Fibroblast of the conjunctiva (primary cell): Measurements from ENCODE around the gene GRID2.
"Not testable (repeated sequence)": the region's sequence is repeated elsewhere in the genome, so short reads cannot be mapped to it uniquely, and the experiment has no call there.

Experiments
- DNase-seq: peaks from one replicate; pipeline ENCODE4 v3.0.0-alpha.2; 2010; ENCODE audit warnings: low read depth

Gene GRID2

DNA sequence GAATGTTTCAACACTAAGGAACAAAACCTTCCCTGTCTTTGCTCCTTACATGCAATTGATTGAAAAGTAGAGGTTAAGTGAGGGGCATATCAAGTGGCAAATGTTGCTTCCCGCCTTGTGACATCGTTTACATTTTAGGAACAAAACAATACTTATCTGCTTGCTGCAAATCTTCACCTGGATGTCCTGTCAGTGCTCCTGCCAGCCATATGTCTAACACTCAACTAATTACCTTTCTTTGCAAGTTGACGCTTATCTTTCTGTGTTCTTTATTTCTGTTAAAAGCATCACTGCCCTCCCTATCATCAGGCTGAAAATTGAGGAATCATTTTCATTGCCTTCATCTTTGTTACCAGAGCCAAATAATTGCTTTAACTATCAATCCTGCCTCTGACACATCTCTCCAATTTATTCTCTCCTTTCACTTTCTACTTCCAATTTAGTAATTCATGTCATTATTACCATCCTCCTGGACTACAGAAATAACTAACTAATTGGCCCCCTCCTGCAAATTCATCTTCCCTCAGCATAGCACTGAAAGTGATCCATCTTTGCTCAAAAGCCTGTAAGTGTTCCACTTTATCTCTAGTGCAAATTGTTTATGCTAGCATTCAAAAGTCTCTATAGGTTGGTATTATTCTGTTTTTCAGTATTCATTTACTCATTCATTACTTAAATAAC is 1226.1 kb downstream of the GRID2 start:
- no peak for DNase-seq

DNA sequence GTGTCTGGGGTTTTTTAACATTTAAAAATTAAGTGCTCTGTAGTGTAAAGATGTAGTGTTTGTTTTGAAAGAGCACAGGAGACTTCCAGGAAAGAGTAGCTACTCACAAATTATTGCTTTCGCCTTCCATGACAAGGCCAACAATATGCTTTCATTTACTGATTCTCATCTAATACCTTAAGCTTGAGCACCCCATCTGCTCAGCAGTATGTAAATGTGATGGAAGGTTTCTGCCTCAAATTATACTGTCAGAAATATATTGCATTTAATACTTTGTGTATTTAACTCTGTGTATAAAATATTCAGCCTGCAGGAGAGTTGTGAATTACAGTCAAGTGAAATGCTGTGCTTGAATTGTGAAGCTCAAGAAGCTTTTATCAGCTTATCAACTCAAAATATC is 1228.5 kb downstream of the GRID2 start:
- no peak for DNase-seq

DNA sequence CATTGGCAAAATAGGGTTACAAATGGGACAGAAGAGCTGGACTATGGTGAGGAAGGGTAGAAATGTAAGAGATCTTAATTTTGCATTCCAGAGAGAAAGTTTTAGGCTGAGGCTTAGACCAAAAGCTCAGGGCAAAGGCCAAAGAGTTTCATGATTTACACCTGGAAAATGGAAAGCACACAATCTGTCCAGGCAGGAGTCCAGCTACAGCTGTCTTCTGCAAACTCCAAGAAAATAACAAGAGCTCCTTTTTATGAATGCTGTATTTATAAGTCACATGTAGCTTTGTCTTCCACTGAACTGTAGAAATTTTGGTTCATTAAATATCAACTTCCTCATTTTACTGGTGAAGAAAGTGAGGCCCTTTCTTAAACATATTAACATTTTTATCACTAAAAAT is 1236.8 kb downstream of the GRID2 start:
- no peak for DNase-seq

DNA sequence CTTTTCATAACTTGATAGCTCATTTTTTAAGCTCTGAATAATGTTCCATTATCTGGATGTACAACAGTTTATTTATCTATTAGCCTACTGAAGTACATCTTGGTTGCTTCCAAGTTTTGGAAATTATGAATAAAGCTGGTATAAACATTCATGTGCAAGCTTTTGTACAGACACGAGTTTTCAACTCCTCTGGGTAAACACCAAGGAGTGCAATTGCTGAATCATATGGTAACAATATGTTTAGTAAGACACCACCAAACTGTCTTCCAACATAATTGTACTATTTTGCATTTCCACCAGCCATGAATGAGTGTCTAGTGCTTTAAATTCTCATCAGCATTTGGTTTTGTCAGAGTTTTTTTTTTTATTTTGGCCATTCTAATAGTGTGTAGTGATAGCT is 1258.1 kb downstream of the GRID2 start:
- DNase-seq = no peak

DNA sequence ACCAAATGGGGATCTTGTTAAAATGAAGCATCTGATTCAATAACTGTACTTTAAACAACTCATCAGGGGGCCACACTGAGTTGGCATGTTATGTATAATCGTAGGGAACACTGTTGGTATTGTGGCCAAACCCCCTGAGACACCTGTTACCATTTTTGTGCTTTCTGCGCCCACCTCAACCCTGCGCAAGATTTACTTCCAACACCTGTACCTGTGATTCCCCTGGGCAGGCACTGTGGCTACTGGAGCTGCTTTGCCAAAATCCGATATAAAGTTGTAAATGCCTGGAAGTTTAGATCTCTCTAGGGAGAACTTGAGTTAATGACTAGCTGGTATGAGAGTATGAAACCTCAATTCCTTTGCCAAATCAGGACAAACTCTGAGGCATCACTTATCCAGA is 1265.0 kb downstream of the GRID2 start:
- no peak for DNase-seq

DNA sequence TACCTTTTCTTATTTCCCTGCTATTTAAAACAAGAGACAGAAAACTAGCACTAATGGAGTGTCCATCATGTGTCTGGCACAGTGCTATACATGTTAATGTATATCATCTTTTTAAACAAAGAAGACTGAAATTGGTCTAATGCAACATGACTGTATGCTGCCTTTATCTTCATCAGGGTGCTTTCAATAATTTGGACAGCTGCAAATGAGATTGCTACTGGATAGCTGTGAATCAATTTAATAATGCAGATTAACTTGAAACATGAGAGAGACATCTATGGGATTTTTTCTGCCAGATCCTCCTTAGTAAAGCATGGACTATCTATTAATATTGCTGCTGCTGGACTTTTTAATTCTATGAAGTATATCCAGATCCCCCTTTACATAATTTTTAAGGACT is 1269.5 kb downstream of the GRID2 start:
- DNase-seq = no peak

DNA sequence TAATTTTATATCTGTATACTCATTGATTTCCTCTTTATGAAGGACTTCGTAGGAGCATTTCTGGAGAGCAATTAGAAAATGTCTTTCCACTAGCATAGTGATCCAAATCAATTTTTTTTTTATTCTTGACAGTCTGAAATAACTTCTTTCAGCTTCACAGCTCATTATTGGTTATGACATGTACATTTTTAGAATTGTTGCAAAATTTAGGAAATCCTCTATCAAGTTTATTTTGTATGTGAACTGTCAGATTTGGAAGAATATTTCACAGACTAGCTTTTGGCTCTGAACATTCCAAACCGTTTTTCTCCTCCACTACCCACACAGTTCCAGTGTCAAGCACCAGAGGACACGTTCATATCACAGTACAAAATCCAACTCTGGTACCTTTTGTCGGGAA is 1275.2 kb downstream of the GRID2 start:
- no peak for DNase-seq

DNA sequence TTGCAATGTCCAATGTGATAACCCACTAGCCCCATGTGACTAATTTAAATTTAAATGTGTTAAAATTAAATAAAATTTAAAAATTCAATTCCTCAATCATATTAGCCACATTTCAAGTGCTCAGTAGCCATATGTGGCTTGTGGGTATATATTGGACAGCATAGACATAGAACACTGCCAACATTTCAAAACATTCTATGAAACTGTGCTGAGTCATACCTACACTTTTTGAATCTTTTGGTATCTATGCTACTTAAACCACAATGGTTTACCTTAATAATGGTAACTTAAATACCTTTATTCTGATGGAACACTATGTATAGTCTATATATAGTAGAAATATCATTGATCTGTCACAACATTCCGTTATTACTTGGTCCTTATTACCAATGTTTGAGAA is 1301.4 kb downstream of the GRID2 start:
- no peak for DNase-seq

DNA sequence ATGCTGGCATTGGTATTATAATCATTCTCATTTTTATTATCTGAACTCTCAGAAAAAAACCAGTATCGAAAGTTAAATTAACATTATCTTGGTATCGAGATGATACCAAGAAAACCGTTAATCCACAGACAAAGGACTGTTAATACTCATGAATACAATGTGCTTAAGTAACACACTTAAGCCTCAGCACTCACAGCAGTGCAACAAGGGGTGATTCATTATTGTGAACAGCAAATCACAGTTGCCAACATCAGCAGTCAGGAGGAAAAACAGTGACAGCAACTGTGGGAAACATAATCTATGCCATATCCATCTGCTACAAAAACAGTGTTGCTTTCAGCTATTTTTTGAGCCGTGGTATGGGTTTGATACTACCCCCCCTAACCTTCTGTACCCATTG is 1313.8 kb downstream of the GRID2 start:
- no peak for DNase-seq

DNA sequence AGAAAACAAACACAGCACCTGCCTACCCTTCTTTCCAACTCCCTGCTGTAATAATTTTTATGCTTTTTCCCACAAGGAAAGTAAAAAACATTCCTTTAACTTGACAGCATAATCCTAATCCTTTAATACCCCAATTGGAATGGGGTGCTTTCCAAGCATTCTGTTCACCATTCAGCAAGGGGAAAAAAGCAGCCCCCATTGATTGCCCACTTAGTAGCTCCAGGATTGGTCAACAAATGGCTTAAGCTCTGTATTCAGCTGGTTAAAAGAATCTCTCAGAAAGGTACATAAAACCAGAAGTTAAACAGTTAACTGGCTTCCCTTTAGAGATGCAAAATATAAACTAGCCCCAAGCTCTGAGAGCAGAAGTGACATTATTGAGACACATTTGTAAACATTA is 1330.0 kb downstream of the GRID2 start:
- DNase-seq = no peak

DNA sequence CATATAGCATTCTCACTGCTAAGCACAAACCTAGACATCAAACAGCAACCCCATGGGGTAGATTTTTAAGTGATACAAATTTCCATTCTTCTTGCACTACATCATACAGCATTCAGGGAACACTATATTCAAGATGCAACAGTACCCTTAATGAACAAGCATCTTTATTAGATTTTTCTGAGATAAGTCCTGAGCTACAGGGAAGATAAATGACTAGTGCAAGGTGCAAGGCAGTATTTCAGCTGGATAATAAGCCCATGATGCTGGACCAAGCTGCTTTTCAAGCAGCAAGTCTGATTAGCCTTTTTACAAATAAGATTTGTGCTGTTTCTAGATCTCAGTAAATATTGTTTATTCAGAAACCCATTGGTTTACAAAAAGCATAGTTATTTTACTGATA is 1332.2 kb downstream of the GRID2 start:
- DNase-seq = no peak

DNA sequence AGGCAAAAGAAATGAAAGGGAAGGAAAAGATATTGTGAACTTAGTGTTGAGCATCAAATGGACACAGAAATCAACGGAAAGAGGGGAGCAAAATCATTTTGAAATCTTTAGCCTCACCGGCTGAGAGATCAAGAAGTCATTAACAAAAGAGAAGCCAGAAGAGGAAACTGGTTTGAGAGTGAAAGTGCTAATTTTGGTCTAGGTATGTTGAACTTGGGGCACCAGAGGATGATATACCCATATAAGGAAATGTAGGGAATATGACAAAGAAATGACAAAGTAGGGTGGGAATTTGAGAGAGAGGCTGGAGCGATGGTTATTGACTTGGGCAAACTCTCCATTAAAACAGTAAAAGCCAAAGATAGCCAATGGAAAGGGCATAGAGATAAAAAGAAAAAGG is 1341.4 kb downstream of the GRID2 start:
- no peak for DNase-seq

DNA sequence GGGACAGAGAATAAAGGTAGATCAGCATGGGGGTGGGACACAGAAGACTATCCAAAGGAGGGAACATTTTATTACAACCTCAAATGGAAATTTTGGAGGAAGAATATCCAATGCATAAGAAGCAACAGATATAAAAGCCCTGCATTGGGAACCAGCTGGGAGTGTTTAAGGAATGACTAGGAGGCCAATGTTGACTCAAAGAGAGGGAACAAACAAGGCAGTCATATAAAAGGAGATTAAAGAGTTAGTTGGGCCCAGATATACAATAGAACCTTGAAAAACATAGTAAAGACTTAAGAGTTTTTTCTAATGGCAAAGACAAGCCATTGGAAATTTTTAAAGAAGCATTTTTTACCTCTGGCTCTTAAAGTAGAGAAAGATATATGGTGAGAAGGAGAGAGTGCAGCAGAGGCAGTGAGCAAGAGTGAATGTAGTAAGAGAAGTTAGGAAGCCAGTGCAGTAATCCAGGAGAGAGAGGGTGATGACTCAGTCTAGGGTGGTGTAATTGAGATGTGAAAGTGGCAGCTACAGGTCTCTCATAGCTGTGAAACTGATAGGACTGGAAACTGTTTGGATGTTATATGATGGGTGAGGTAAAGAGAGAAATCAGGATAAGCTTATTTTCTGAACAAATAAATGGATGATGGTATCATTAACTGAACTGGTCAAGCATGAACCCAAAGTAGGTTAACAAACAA is 1342.6 kb downstream of the GRID2 start:
- no peak for DNase-seq

DNA sequence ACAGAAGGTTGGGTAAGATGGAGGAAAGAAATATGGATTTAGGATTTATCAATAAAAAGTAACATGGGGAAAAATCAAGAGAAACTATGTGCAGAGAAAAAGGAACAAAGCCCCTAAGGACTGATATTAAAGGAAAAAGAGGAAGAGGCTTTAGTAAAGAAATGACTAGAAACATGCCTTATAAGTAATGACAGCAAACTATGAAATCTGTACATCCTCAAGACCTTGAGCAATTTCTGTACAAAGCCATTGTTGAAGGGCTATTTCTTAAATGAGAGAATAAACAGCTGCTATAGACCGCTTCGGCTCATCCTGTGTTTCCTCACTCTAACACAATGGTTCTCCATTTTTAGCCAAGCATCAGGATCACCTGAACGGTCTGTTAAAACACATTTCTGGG is 1344.5 kb downstream of the GRID2 start:
- DNase-seq = no peak

DNA sequence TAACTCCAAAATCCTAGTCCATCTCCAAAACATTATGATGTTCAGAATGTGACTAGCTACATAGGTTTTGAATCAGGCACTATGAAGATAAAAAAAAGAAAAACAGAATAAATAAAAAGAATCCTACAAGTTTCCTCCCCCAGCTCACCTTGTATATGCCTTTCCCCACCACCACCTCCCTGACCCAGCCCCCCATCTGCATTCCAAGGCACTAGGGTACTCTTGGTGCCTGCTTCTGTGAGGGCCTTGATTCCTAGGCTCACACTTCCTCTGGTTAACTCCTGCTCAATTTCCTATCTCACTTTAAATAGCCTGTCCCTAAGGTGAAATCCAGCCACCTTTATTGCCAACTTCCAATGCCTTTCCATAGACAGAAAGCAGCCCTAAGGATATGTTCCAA is 1346.1 kb downstream of the GRID2 start:
- no peak for DNase-seq

DNA sequence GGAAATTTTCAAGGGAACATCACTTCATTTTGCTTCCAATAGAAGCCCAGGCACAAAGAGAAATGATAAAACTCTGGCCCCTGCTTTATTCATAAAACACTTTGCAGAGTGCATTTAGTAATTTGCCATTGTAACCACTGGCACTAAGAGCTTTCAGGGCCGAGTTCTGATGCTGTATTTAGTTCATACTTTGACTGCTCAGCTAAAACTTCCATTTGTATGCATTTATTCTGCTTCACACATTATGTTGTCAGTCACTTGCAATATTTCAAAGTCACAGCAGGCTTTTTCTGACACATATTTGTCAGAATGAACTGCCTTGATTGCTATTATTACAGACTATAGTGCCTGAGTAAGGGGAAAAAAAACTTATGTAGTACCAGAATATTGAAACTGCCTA is 1350.4 kb downstream of the GRID2 start:
- DNase-seq = no peak

DNA sequence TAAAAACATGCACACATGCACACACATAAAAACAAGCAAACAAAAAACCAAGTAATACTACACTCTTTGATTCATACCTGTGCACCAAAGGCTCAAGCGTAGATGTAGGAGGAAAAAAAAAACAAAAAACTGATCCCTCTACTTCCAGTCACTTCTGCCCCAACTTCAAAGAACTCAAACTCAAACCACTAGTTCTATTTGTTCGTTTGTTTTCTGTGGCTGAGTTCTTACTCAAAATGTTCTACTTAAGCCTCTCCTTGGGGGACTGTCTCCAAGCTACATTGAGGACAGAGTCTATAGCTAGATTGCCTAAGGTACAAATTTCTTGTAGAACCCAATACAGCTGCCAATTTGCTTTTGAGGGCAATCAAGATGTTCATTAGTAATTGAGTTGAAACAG is 1353.8 kb downstream of the GRID2 start:
- no peak for DNase-seq

DNA sequence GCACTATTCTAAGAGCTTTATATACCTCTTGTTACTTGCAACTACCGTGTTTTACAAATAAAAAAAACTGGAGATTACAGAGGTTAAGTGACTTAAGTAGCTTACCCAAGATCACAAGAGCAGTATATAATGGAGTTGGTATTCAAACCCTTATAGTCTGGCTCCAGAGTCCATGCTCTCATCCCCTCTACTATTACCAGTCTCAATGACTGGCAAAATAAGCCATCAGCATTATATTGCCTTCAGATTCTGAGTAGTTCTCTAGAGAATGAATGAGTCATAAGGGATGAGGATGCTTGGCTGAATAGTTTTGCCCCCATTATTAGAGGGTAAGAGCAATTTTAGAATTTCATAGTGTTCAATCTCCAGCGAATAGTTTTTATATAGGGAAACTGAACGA is 1354.7 kb downstream of the GRID2 start:
- DNase-seq = no peak

DNA sequence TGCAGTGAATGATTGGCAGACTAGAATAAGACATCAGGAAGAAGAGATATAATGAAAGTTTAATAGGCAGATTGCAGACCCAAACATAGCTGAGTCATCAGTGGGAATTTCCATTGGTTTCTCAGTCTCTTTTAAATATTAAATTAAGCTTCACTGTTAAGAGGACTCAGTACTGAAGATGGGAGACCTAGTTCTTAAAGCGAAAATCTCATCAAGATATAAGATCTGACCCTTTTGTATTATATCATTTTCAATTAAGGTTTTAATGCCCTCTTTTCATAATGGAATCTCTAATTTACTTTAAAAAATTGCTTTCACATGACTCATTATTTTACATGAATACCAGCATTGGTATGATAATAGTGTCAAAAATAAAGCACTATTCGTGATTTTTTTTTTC is 1355.9 kb downstream of the GRID2 start:
- DNase-seq = no peak

DNA sequence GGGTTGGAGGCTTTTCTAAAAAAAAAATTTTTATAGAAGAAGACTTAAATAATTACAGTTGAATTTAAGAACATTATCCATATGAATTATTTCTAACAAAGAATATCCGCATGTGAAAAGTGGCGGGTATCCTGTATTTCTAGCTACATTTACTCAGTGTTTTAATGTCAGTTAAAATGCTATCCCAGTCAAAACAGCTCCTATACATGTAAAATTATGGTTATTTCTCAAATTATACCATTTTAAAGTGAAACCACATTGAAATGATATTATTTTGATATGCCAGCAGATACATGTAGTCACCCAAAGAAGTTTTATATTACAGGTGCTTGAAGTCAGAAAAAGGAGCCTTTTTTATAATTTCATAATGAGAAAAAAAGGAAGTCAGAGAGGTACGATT is 1356.3 kb downstream of the GRID2 start:
- DNase-seq = no peak

DNA sequence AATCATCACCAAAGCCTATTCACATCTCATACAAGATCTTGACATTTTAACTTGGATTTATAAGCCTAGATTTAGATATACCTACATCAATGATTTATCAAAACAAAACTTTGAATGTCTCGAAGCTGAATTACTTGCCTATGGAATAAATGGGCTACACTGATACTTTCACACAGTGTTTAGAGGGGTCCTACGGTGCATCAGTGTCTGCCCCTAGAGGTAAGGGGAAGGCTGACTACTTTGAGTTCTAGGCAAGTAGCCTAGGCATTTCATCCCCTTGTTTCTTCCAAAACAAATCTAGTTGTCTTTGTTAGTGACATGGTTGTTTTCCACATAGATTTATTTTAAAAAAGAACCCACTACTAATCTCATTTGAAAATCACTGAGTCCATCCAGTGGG is 1366.7 kb downstream of the GRID2 start:
- no peak for DNase-seq

DNA sequence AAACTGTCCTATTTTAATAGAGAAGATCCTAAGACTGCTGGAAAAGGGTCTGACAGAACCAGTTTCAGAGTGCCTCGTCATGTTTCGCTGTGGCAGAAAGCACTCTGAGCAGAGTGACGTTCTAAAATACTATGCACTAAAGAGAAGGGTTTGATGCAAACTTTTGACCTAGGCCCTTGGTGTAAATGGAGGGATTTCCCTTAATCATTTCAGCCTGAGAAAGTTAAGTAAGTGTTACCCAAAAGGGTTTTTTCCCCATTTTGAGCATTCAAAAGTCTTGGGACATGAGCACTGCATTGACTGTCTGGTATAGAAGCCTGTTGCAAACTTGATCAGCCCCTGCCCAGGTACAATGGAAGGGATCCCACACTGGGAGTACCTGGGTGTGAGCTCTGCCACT is 1367.3 kb downstream of the GRID2 start:
- no peak for DNase-seq

DNA sequence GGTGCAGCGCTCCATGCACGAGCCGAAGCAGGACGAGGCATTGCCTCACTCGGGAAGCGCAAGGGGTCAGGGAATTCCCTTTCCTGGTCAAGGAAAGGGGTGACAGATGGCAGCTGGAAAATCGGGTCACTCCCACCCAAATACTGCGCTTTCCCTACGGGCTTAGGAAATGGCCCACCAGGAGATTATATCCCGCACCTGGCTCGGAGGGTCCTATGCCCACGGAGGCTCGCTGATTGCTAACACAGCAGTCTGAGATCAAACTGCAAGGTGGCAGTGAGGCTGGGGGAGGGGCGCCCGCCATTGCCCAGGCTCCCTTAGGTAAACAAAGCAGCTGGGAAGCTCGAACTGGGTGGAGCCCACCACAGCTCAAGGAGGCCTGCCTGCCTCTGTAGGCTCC is 1373.2 kb downstream of the GRID2 start:
- DNase-seq = not testable (repeated sequence)

DNA sequence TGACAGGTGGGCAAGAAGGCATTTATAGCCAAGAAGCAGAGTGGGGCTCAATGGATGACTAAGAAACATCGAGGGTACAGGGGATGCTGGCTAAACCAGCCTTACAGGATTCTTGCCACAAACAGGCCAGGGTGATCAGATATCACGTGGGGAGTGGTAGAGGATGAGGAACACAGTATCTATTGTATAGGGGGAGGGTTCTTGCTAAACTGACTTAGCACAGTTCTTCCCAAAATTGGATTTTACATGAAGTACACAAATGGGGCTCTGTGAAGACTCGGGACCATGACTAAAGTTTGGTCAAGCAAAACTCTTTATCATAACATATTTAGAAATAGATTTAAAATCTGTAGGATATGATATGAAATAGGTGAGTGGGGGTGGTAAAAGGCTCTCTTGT is 1380.8 kb downstream of the GRID2 start:
- DNase-seq = no peak
